ENCODE data around the gene STK38. TPM values are rescaled to one million over a fixed set of nuclear protein-coding genes. Genes with fewer than 3 reads are reported as not detected.
"Not testable (repeated sequence)": the region's sequence is repeated elsewhere in the genome, so short reads cannot be mapped to it uniquely, and the experiment has no call there.

The STK38 gene
- total RNA-seq, 1 experiment from 2014 or later = 20.1 TPM

- TF ChIP-seq ZNF274 (IDR thresholded peaks at IDR 0.05; ENCODE audit: low read depth, low read length) (no peak), CTCF (IDR thresholded peaks at IDR 0.05 in 2 of 3, conservative IDR thresholded peaks at IDR 0.05 in 1 of 3; ENCODE audit: borderline replicate concordance in 1 of 3, insufficient read depth in 1 of 3, low read depth in 2 of 3, low read length in 2 of 3) (no peak)
These were observed 91.7 kb downstream of the STK38 start (continued) for GRCh38 chr6:36455486-36456027.

- H3K4me3 ChIP-seq (replicated peaks in 1 of 2; ENCODE audit: low read depth in 1 of 2, low read length in 2 of 2); H2AFZ ChIP-seq (ENCODE audit: low read depth, low read length, poor library complexity, severe bottlenecking); H3K9ac ChIP-seq (ENCODE audit: low read length); H3K36me3 ChIP-seq (ENCODE audit: control insufficient read depth in 1 of 2, insufficient read depth in 2 of 2, low read length in 2 of 2); intact Hi-C loops (cut with micrococcal nuclease); DNase-seq (ENCODE audit: low read depth, low spot score); ATAC-seq; BruUV-seq (replicated peaks); H4K20me1 ChIP-seq (ENCODE audit: insufficient read depth); CTCF ChIA-PET; H3K27me3 ChIP-seq (ENCODE audit: insufficient read depth, low read length); H3K9me3 ChIP-seq (ENCODE audit: control insufficient read depth in 1 of 2, insufficient read depth in 1 of 2, low read depth in 1 of 2, low read length in 2 of 2); H3K4me1 ChIP-seq (ENCODE audit: control insufficient read depth in 1 of 2, insufficient read depth in 2 of 2, low read length in 2 of 2); H3K27ac ChIP-seq (ENCODE audit: low read depth, low read length); H3K9me2 ChIP-seq (ENCODE audit: insufficient read depth); H3K4me2 ChIP-seq (ENCODE audit: low read length): not testable (repeated sequence)
- ChIA-PET POLR2A (interaction anchor here (0.6 to 1.2 kb wide), 2 partner anchors 11 to 13 kb away, joined by 3 read pairs; no protein-coding TSS in a partner anchor), RAD21 (ENCODE audit: low non-redundant PET in 1 of 2, low total read pairs in 2 of 2, uncharacterized antibody in 2 of 2, unreplicated experiment in 2 of 2) (interaction anchor here in 1 of 2 experiments (0.7 kb wide), 1 partner anchor 245 kb away, joined by 3 read pairs; no protein-coding TSS in a partner anchor)
- peaks cover 92% of the 10 kb centered on the region for H3K79me2 ChIP-seq (ENCODE audit: insufficient read depth, low read length)
These were observed 94.4 kb downstream of the STK38 start for GRCh38 chr6:36452897-36453296.

GRCh38 chr6:36449173-36449572 is 98.1 kb downstream of the STK38 start:
- BruUV-seq (replicated peaks); H3K4me1 ChIP-seq (ENCODE audit: control insufficient read depth in 1 of 2, insufficient read depth in 2 of 2, low read length in 2 of 2); H3K9ac ChIP-seq (ENCODE audit: low read length); RAD21 ChIA-PET (ENCODE audit: low non-redundant PET in 1 of 2, low total read pairs in 2 of 2, uncharacterized antibody in 2 of 2, unreplicated experiment in 2 of 2); DNase-seq (ENCODE audit: low read depth, low spot score); H3K27me3 ChIP-seq (ENCODE audit: insufficient read depth, low read length); H3K4me3 ChIP-seq (replicated peaks in 1 of 2; ENCODE audit: low read depth in 1 of 2, low read length in 2 of 2); H3K4me2 ChIP-seq (ENCODE audit: low read length); H3K27ac ChIP-seq (ENCODE audit: low read depth, low read length); H2AFZ ChIP-seq (ENCODE audit: low read depth, low read length, poor library complexity, severe bottlenecking); H3K9me3 ChIP-seq (ENCODE audit: control insufficient read depth in 1 of 2, insufficient read depth in 1 of 2, low read depth in 1 of 2, low read length in 2 of 2); H4K20me1 ChIP-seq (ENCODE audit: insufficient read depth); intact Hi-C loops (cut with micrococcal nuclease); H3K36me3 ChIP-seq (ENCODE audit: control insufficient read depth in 1 of 2, insufficient read depth in 2 of 2, low read length in 2 of 2); H3K9me2 ChIP-seq (ENCODE audit: insufficient read depth); POLR2A ChIA-PET; CTCF ChIA-PET: not testable (repeated sequence)
- peak; percentile 36; the same call in 1 of the 2 replicates for TF ChIP-seq SP1 (IDR thresholded peaks at IDR 0.05; ENCODE audit: low read depth)
- H3K79me2 ChIP-seq (ENCODE audit: insufficient read depth, low read length) = peaks cover 97% of the 10 kb centered on the region
- ATAC-seq = peak; percentile 62

All from HCT116 (cell line).